WTC11 (cell line): ENCODE data around the gene ATN1. TPM values are rescaled to one million over a fixed set of nuclear protein-coding genes. Genes with fewer than 3 reads are reported as not detected.

ENCODE experiments used
- ATAC-seq: fragments of 200-7000 bp; cut with Tn5 transposase; 2 replicates; pipeline ENCODE4 v1.10.0; 2021; ENCODE audit warnings: mild to moderate bottlenecking, moderate library complexity
- CTCF ChIA-PET: fragments of 300-600 bp; sonication (Branson Sonifier 250); formaldehyde crosslinking; loops from one replicate; lab custom pipeline; 2021; ENCODE audit warnings: antibody characterized with exemption; lab: Charles Lee
- POLR2A ChIA-PET: fragments of 350-600 bp; sonication (Branson Sonifier 250); formaldehyde crosslinking; loops from one replicate; lab custom pipeline; 2021; ENCODE audit warnings: antibody characterized with exemption; lab: Charles Lee
- DNase-seq: peaks from one replicate; pipeline ENCODE4 v3.0.0; 2021; ENCODE audit warnings: low spot score
- H3K27ac Mint-ChIP-seq: 2 replicates; pipeline ENCODE4 v1.8.0; 2021; ENCODE audit warnings: mixed read lengths
- H3K27me3 Mint-ChIP-seq: 2 replicates; pipeline ENCODE4 v1.8.0; 2021; ENCODE audit warnings: low read depth, mild to moderate bottlenecking, moderate library complexity, mixed read lengths
- H3K36me3 Mint-ChIP-seq: 2 replicates; pipeline ENCODE4 v1.8.0; 2021; ENCODE audit warnings: mixed read lengths
- H3K4me1 Mint-ChIP-seq: 2 replicates; pipeline ENCODE4 v1.8.0; 2022; ENCODE audit warnings: mixed read lengths
- H3K4me3 Mint-ChIP-seq: 2 replicates; pipeline ENCODE4 v1.8.0; 2021; ENCODE audit warnings: mild to moderate bottlenecking, moderate library complexity, mixed read lengths
- H3K9me3 Mint-ChIP-seq: 2 replicates; pipeline ENCODE4 v1.8.0; 2021; ENCODE audit warnings: mixed read lengths
- CBFB ChIP-seq: sonication (generic); formaldehyde crosslinking; IDR thresholded peaks from 2 replicates; pipeline ENCODE4 v1.8.1; 2022; ENCODE audit warnings: mild to moderate bottlenecking, low read depth, missing genetic modification reagents
- CREB1 ChIP-seq: sonication (generic); formaldehyde crosslinking; IDR thresholded peaks from 2 replicates; pipeline ENCODE4 v1.8.0; 2023; ENCODE audit warnings: mild to moderate bottlenecking, missing genetic modification reagents
- ETV6 ChIP-seq: sonication (generic); formaldehyde crosslinking; IDR thresholded peaks from 2 replicates; pipeline ENCODE4 v1.8.1; 2022; ENCODE audit warnings: mild to moderate bottlenecking, missing genetic modification reagents
- FOXK1 ChIP-seq: sonication (generic); formaldehyde crosslinking; IDR thresholded peaks from 2 replicates; pipeline ENCODE4 v1.8.0; 2022; ENCODE audit warnings: mild to moderate bottlenecking, moderate library complexity, missing genetic modification reagents
- FOXP1 ChIP-seq: sonication (generic); formaldehyde crosslinking; IDR thresholded peaks from 2 replicates; pipeline ENCODE4 v1.8.0; 2022; ENCODE audit warnings: missing genetic modification reagents, mild to moderate bottlenecking, moderate library complexity, borderline replicate concordance
- NR1H2 ChIP-seq: sonication (generic); formaldehyde crosslinking; IDR thresholded peaks from 2 replicates; pipeline ENCODE4 v1.9.0; 2021; ENCODE audit warnings: mild to moderate bottlenecking, moderate library complexity, missing genetic modification reagents
- PRDM15 ChIP-seq: sonication (generic); formaldehyde crosslinking; IDR thresholded peaks from 2 replicates; pipeline ENCODE4 v1.8.0; 2022; ENCODE audit warnings: missing genetic modification reagents
- RORB ChIP-seq: fragments of 250-450 bp; sonication (Bioruptor Pico); IDR thresholded peaks from 2 replicates; pipeline ENCODE4 v1.9.0; 2021; ENCODE audit warnings: mild to moderate bottlenecking
- SP1 ChIP-seq: sonication (generic); formaldehyde crosslinking; conservative IDR thresholded peaks from 2 replicates; pipeline ENCODE4 v1.8.1; 2022; ENCODE audit warnings: missing genetic modification reagents
- ZSCAN18 ChIP-seq: fragments of 250-450 bp; sonication (Bioruptor Pico); IDR thresholded peaks from 2 replicates; pipeline ENCODE4 v2.1.2; 2022; ENCODE audit warnings: mild to moderate bottlenecking, moderate library complexity
- total RNA-seq: library from RNA; stranded (reverse); gene quantifications from 3 replicates; pipeline ENCODE4 v1.2.3, GENCODE V29; 2021
- TF ChIP-seq, protein P1 (sequence below): fragments of 250-450 bp; sonication (Bioruptor Pico); conservative IDR thresholded peaks from 2 replicates; pipeline ENCODE4 v1.9.0; 2021; ENCODE audit warnings: mild to moderate bottlenecking
- TF ChIP-seq, protein P2 (sequence below): fragments of 250-450 bp; sonication (Bioruptor Pico); IDR thresholded peaks from 2 replicates; pipeline ENCODE4 v1.9.0; 2021; ENCODE audit warnings: mild to moderate bottlenecking
- TF ChIP-seq, protein P3 (sequence below): sonication (generic); formaldehyde crosslinking; IDR thresholded peaks from 2 replicates; pipeline ENCODE4 v1.8.0; 2022; ENCODE audit warnings: mild to moderate bottlenecking, missing genetic modification reagents
- TF ChIP-seq, protein P4 (sequence below): sonication (generic); formaldehyde crosslinking; IDR thresholded peaks from 2 replicates; pipeline ENCODE4 v1.8.1; 2022; ENCODE audit warnings: mild to moderate bottlenecking, missing genetic modification reagents, moderate library complexity, borderline replicate concordance
- TF ChIP-seq, protein P5 (sequence below): sonication (generic); formaldehyde crosslinking; IDR thresholded peaks from 2 replicates; pipeline ENCODE4 v1.8.1; 2023; ENCODE audit warnings: mild to moderate bottlenecking, missing genetic modification reagents, moderate library complexity

ATN1 gene
- total RNA-seq, 1 experiment from 2014 or later, result 87.1 TPM

DNA sequence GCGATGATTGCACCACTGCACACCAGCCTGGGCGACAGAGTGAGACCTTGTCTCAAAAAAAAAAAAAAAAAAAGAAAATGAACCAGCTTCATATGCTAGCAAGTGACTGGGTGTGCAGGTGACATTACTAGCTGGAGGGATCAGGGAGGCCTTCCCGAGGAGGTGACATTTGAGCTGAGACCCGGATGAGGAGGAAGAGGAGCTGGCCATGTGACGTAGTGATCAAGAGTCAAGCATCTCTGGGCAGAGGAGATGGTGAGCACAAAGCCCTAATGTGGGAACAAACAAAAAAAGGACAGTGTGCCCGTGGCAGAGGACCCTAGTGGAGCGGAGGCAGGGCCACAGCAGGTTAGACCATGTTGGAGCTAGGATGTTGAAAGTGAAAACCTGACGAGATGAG is 19.9 kb downstream of the ATN1 start (continued):
- TF ChIP-seq, protein P1, sequence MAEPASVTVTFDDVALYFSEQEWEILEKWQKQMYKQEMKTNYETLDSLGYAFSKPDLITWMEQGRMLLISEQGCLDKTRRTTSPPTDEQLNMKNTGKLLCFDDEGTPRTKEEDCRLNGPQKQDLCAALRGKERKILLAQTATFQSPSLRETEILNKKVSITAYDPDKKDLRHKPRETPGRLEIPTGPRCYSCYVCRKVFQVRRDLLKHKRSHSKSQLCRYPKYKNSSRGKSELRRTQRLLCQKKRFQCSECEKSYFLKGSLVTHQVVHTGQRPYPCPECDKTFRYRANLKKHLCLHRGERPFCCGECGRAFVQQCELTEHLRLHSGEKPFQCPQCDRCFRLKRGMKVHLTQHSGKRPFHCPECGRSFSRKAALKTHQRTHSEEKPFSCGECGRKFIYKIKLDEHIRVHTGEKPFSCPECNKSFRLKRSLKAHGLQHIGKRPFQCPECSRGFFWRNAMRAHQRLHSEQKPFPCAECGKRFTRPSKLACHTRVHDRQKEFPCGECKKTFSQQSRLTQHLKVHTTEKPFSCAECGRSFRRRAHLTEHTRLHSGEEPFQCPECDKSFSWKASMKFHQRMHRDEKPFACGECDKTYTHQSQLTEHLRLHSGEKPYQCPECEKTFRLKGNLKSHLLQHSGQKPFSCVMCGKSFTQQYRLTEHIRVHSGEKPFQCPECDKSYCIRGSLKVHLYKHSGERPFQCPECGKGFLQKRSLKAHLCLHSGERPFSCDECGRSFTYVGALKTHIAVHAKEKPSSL, result no peak
- TF ChIP-seq CBFB (CRISPR knock-in tag) (no peak), FOXP1 (CRISPR knock-in tag) (no peak)
- TF ChIP-seq, protein P2, sequence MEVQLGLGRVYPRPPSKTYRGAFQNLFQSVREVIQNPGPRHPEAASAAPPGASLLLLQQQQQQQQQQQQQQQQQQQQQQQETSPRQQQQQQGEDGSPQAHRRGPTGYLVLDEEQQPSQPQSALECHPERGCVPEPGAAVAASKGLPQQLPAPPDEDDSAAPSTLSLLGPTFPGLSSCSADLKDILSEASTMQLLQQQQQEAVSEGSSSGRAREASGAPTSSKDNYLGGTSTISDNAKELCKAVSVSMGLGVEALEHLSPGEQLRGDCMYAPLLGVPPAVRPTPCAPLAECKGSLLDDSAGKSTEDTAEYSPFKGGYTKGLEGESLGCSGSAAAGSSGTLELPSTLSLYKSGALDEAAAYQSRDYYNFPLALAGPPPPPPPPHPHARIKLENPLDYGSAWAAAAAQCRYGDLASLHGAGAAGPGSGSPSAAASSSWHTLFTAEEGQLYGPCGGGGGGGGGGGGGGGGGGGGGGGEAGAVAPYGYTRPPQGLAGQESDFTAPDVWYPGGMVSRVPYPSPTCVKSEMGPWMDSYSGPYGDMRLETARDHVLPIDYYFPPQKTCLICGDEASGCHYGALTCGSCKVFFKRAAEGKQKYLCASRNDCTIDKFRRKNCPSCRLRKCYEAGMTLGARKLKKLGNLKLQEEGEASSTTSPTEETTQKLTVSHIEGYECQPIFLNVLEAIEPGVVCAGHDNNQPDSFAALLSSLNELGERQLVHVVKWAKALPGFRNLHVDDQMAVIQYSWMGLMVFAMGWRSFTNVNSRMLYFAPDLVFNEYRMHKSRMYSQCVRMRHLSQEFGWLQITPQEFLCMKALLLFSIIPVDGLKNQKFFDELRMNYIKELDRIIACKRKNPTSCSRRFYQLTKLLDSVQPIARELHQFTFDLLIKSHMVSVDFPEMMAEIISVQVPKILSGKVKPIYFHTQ (CRISPR knock-in tag), result no peak

DNA sequence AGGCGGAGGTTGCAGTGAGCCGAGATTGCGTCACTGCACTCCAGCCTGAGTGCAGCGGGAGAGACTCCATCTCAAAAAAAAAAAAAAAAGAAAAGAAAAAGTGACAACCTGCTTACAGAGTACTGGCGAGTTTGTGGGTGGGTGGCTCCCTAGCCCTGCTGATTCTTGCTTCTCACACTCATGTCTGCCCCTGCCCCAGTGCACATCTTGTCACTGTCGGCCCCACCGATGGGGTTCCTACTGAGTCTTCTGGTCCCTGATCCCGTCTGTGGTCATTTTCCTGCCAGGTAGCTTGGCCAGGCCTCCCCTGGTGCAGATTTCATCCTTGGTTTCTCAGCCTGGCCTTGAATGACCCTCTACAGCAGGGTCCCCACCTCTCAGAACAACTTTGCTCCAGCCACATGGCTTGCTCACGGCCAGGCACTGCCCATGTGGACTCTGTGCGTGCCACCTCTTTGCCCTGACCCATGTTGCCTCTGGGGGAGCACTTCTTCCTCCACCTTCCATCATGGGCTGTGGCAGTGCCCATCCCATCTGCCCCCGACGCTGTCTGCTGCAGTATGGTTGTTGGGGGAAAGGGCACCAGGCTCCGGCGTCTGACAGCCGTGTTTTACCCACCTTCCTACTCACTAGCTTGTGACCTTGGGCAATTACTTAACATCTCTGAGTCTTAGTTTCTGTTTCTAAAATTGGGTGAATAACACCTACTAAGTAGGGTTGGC is 21.3 kb downstream of the ATN1 start:
- CTCF ChIA-PET, result interaction anchor here (1.2 to 1.6 kb wide), 3 partner anchors 13 to 164 kb away, joined by 4 to 9 read pairs (median 6); no protein-coding TSS in a partner anchor
- no peak for ATAC-seq
- TF ChIP-seq ZSCAN18 (CRISPR knock-in tag), result no peak
- TF ChIP-seq SP1 (CRISPR knock-in tag), result no peak
- TF ChIP-seq, protein P3, sequence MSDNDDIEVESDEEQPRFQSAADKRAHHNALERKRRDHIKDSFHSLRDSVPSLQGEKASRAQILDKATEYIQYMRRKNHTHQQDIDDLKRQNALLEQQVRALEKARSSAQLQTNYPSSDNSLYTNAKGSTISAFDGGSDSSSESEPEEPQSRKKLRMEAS (CRISPR knock-in tag), result no peak
- TF ChIP-seq FOXK1 (CRISPR knock-in tag), result no peak
- TF ChIP-seq, all 79 proteins: peak for 0

DNA sequence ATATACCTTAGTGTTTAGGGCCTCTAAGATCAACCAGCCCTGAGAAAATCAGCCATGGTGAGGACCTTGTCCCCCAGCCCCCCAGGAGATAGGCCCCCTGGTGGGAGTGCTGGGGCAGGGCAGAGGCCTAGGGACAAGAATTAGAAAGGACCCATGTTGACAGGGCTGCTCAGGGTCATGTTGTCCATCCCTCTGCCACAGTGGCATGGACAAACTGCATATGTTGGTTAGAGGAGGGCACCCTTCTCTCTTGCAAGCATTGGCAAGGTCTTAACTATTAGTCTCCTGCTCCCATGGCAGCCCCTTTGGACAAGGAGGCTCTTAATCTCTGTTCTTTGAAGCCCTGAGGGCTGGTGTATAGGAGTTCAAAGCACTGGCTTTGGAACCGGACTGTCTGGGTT is 22.6 kb downstream of the ATN1 start:
- Mint-ChIP-seq H3K36me3 (no peaks in the 10 kb centered on the region), H3K4me3 (no peak overlapping the region), H3K9me3 (no peaks in the 10 kb centered on the region), H3K27me3 (no peaks in the 10 kb centered on the region), H3K27ac (no peak overlapping the region), H3K4me1 (peaks cover 36% of the 10 kb centered on the region)
- POLR2A ChIA-PET, result no interaction called here
- CTCF ChIA-PET, result interaction anchor here (1.0 to 1.6 kb wide), 5 partner anchors 10 to 163 kb away, joined by 3 to 9 read pairs (median 4); partner anchors contain the start of gene LPCAT3
- ATAC-seq (no peak), DNase-seq (no peak)
- no peak for TF ChIP-seq ETV6 (CRISPR knock-in tag)
- no peak for TF ChIP-seq RORB
- TF ChIP-seq, protein P4, sequence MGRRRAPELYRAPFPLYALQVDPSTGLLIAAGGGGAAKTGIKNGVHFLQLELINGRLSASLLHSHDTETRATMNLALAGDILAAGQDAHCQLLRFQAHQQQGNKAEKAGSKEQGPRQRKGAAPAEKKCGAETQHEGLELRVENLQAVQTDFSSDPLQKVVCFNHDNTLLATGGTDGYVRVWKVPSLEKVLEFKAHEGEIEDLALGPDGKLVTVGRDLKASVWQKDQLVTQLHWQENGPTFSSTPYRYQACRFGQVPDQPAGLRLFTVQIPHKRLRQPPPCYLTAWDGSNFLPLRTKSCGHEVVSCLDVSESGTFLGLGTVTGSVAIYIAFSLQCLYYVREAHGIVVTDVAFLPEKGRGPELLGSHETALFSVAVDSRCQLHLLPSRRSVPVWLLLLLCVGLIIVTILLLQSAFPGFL (CRISPR knock-in tag), result no peak
- TF ChIP-seq CBFB (CRISPR knock-in tag), result no peak
- TF ChIP-seq, protein P1, result no peak
- TF ChIP-seq CREB1 (CRISPR knock-in tag), result no peak
- TF ChIP-seq, protein P5, sequence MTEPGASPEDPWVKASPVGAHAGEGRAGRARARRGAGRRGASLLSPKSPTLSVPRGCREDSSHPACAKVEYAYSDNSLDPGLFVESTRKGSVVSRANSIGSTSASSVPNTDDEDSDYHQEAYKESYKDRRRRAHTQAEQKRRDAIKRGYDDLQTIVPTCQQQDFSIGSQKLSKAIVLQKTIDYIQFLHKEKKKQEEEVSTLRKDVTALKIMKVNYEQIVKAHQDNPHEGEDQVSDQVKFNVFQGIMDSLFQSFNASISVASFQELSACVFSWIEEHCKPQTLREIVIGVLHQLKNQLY (CRISPR knock-in tag), result no peak
- no peak for TF ChIP-seq NR1H2
- no peak for TF ChIP-seq PRDM15 (CRISPR knock-in tag)

More for the DNA sequence above, 21.3 kb downstream of the ATN1 start:
- H3K27ac Mint-ChIP-seq, result peak overlapping the region; percentile 32; the same call in 1 of the 2 replicates
- H3K36me3 Mint-ChIP-seq, result no peaks in the 10 kb centered on the region
- H3K9me3 Mint-ChIP-seq, result no peaks in the 10 kb centered on the region
- peaks cover 42% of the 10 kb centered on the region for H3K4me1 Mint-ChIP-seq
- no peaks in the 10 kb centered on the region for H3K27me3 Mint-ChIP-seq
- POLR2A ChIA-PET, result no interaction called here
- DNase-seq, result no peak
- H3K4me3 Mint-ChIP-seq, result no peak overlapping the region
